NCI-H128 (cell line): ENCODE results near the gene HCN3.
A peak's percentile ranks its signal among the peaks of the same experiment; 100 is the strongest.
"Not testable (repeated sequence)": the region's sequence is repeated elsewhere in the genome, so short reads cannot be mapped to it uniquely, and the experiment has no call there.

Experiments
- DNase-seq: peaks from one replicate; lab custom pipeline; 2025; ENCODE audit not compliant: unreplicated experiment; lab: John Stamatoyannopoulos, UW

The HCN3 gene

GRCh38 chr1:155277070-155277901 lies at the start of gene HCN3:
HCN3 (plus strand) TSS chr1:155277463; CDS start chr1:155277591, 128 bp downstream.
- DNase-seq, result peak; percentile 99

GRCh38 chr1:155228096-155228427 lies 49.2 kb upstream of the HCN3 start:
- DNase-seq, result no peak

- not testable (repeated sequence) for DNase-seq
These were observed 46.0 kb upstream of the HCN3 start for GRCh38 chr1:155231302-155231701.

- DNase-seq, result not testable (repeated sequence)
These were observed 45.0 kb upstream of the HCN3 start for GRCh38 chr1:155232001-155232978.

GRCh38 chr1:155233502-155233901 lies 43.8 kb upstream of the HCN3 start:
- not testable (repeated sequence) for DNase-seq

- not testable (repeated sequence) for DNase-seq
These were observed 41.9 kb upstream of the HCN3 start for GRCh38 chr1:155235375-155235774.

GRCh38 chr1:155236451-155236850 lies 40.8 kb upstream of the HCN3 start:
- DNase-seq, result no peak

- peak; percentile 67 for DNase-seq
These were observed 36.1 kb upstream of the HCN3 start for GRCh38 chr1:155241069-155241679.

- DNase-seq, result no peak
These were observed 35.4 kb upstream of the HCN3 start for GRCh38 chr1:155241841-155242264.

- DNase-seq, result no peak
These were observed 34.4 kb upstream of the HCN3 start for GRCh38 chr1:155242805-155243358.

- peak; percentile 99 for DNase-seq
These were observed 32.7 kb upstream of the HCN3 start for GRCh38 chr1:155244368-155245162.

GRCh38 chr1:155245163-155245524 lies 32.1 kb upstream of the HCN3 start:
- no peak for DNase-seq

- not testable (repeated sequence) for DNase-seq
These were observed 30.5 kb upstream of the HCN3 start for GRCh38 chr1:155246796-155247195.

GRCh38 chr1:155247667-155248553 lies 29.4 kb upstream of the HCN3 start:
- no peak for DNase-seq

- no peak for DNase-seq
These were observed 27.0 kb upstream of the HCN3 start for GRCh38 chr1:155250246-155250632.

- DNase-seq, result peak; percentile 91
These were observed 26.4 kb upstream of the HCN3 start for GRCh38 chr1:155250633-155251449.

- DNase-seq, result no peak
These were observed 25.7 kb upstream of the HCN3 start for GRCh38 chr1:155251566-155251965.

- no peak for DNase-seq
These were observed 24.1 kb upstream of the HCN3 start for GRCh38 chr1:155253208-155253607.
